ENCODE measurements around the gene ADAM10. TPM values are rescaled to one million over a fixed set of nuclear protein-coding genes. Genes with fewer than 3 reads are reported as not detected.

The ADAM10 gene
- total RNA-seq, 1 donor from 2014 or later = 64.9 TPM

Other genes with a start within 250 kb of the ADAM10 start
- gene MINDY2, start 21.6 kb upstream of the ADAM10 start, total RNA-seq = 38.2 TPM
- gene SLTM, start 184.0 kb upstream of the ADAM10 start, total RNA-seq = 49.2 TPM
- 22.2 TPM for gene RNF111, start 238.0 kb upstream of the ADAM10 start, total RNA-seq